T-cell (primary cell): ENCODE results near the gene NOD2. TPM values are rescaled to one million over a fixed set of nuclear protein-coding genes. Genes with fewer than 3 reads are reported as not detected.
A peak's percentile ranks its signal among the peaks of the same experiment; 100 is the strongest.

Experiments
- ATAC-seq, 4 experiments: fragments of 200-7000 bp in 3 of 4; fragments of 150-1000 bp in 1 of 4; cut with Tn5 transposase; replicated peaks in 1 of 4; 1 replicate in 3 of 4; 2 replicates in 1 of 4; pipeline ENCODE4 v1.10.0; 2021; ENCODE audit warnings: moderate library complexity in 3 of 4, mild to moderate bottlenecking in 2 of 4, moderate number of reproducible peaks in 1 of 4
- CTCF ChIA-PET, 2 donors: fragments of 300-600 bp; sonication (Branson Sonifier 250); formaldehyde crosslinking; loops; one replicate each; lab custom pipeline; 2022; ENCODE audit warnings: antibody characterized with exemption in 2 of 2; lab: Charles Lee
- POLR2A ChIA-PET, 2 donors: fragments of 300-600 bp; sonication (Branson Sonifier 250); formaldehyde crosslinking; loops; one replicate each; lab custom pipeline; 2022; ENCODE audit warnings: antibody characterized with exemption in 2 of 2; lab: Charles Lee
- DNase-seq, 35 experiments: peaks; one replicate each; pipeline versions ENCODE4 v3.0.0 to v3.0.0-alpha.2; 2013 to 2023
- H3K27ac ChIP-seq: one replicate; pipeline ENCODE4 v1.5.1; 2013; ENCODE audit warnings: low read length
- H3K27me3 ChIP-seq, 2 experiments: replicated peaks in 1 of 2; 1 replicate in 1 of 2; 2 replicates in 1 of 2; pipeline versions ENCODE4 v1.6.1 to v1.7.0; 2013; ENCODE audit warnings: low read length in 1 of 2, mixed read lengths in 1 of 2; ENCODE audit not compliant: control insufficient read depth in 2 of 2, insufficient read depth in 2 of 2; ENCODE audit errors: extremely low read depth in 1 of 2
- H3K36me3 ChIP-seq, 2 donors: 1 replicate in 1 of 2; 2 replicates in 1 of 2; pipeline versions ENCODE4 v1.6.1 to v1.7.0; 2013; ENCODE audit warnings: low read length in 1 of 2; ENCODE audit not compliant: control insufficient read depth in 2 of 2, insufficient read depth in 1 of 2; ENCODE audit errors: extremely low read depth in 1 of 2
- H3K4me1 ChIP-seq, 2 experiments: 1 replicate in 1 of 2; 2 replicates in 1 of 2; pipeline versions ENCODE4 v1.6.1 to v1.7.0; 2013; ENCODE audit warnings: low read length in 2 of 2, mixed read lengths in 1 of 2; ENCODE audit not compliant: insufficient read depth in 2 of 2, control insufficient read depth in 1 of 2; ENCODE audit errors: extremely low read depth in 1 of 2
- H3K4me3 ChIP-seq, 2 donors: 1 replicate in 1 of 2; 2 replicates in 1 of 2; pipeline versions ENCODE4 v1.5.1 to v1.7.0; 2013; ENCODE audit warnings: mild to moderate bottlenecking in 2 of 2, low read length in 1 of 2, moderate library complexity in 1 of 2; ENCODE audit not compliant: control insufficient read depth in 1 of 2; ENCODE audit errors: extremely low read depth in 1 of 2
- H3K9me3 ChIP-seq: 2 replicates; pipeline ENCODE4 v1.7.0; 2013
- H3K27ac Mint-ChIP-seq, 2 donors: one replicate each; pipeline ENCODE4 v1.8.0; 2020 to 2021; ENCODE audit warnings: mild to moderate bottlenecking in 2 of 2, mixed read lengths in 2 of 2
- H3K27me3 Mint-ChIP-seq, 2 donors: one replicate each; pipeline ENCODE4 v1.8.0; 2021 to 2022; ENCODE audit warnings: mixed read lengths in 2 of 2
- H3K36me3 Mint-ChIP-seq: one replicate; pipeline ENCODE4 v1.8.0; 2021; ENCODE audit warnings: mixed read lengths
- H3K4me1 Mint-ChIP-seq, 3 donors: one replicate each; pipeline ENCODE4 v1.8.0; 2020 to 2022; ENCODE audit warnings: mixed read lengths in 3 of 3, mild to moderate bottlenecking in 1 of 3
- H3K4me3 Mint-ChIP-seq, 3 donors: one replicate each; pipeline ENCODE4 v1.8.0; 2020 to 2022; ENCODE audit warnings: mild to moderate bottlenecking in 3 of 3, mixed read lengths in 3 of 3, moderate library complexity in 3 of 3
- H3K9me3 Mint-ChIP-seq, 3 donors: one replicate each; pipeline ENCODE4 v1.8.0; 2020 to 2022; ENCODE audit warnings: mixed read lengths in 3 of 3
- WGBS: methylation state at CpG from one replicate; pipeline ENCODE4 v1.1.5; 2013; ENCODE audit warnings: missing lambda C conversion rate; ENCODE audit not compliant: insufficient coverage; 5-methylcytosine and 5-hydroxymethylcytosine counted together
- total RNA-seq, 35 experiments: library from RNA in 6 of 35; stranded (reverse) in 6 of 35; fragments of 120-200 nt in 1 of 35; gene quantifications; one replicate each; pipeline versions ENCODE4 v1.2.1 to v1.2.4 and lab custom pipeline; 2013 to 2026

Gene NOD2
- total RNA-seq, 5 donors from 2014 or later (not counting 1 experiment from before 2014, with no cell fraction given): 2.4 to 7.6 (median 3.1) TPM

DNA sequence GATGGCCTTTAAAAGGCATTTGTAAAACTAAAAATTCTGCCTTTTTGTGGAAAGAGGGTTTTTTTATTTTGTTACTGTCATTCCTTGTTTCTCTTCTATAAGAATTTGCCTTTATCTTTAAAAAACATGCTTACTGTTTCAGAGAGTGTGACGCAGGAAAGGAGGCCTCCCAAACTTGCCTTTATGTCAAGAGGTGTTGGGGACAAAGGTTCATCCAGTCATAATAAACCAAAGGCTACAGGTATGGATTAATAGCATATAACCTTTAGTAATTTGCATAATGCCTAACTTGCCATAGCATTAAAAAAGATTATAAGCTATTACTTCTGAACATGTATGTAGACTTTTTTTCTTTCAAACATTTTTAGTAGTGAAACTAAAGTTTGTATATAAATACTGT is 82.6 kb downstream of the NOD2 start:
- H3K4me3 ChIP-seq: no peak overlapping the region
- no peaks in the 10 kb centered on the region for H3K9me3 ChIP-seq
- no peaks in the 10 kb centered on the region for H3K27me3 ChIP-seq
- peaks cover 0 to 3% (median 0%) of the 10 kb centered on the region in 3 donors for H3K9me3 Mint-ChIP-seq
- ChIA-PET POLR2A (interaction anchor here (0.5 to 1.1 kb wide), 5 partner anchors 15 to 465 kb away, joined by 3 to 8 read pairs (median 3); no protein-coding TSS in a partner anchor), CTCF (interaction anchor here (0.9 to 2.4 kb wide), 4 partner anchors 28 to 416 kb away, joined by 3 to 12 read pairs (median 4); no protein-coding TSS in a partner anchor)
- no peak overlapping the region for H3K27ac Mint-ChIP-seq
- DNase-seq (no peak), ATAC-seq (no peak)
- H3K36me3 Mint-ChIP-seq: peaks cover 66% of the 10 kb centered on the region
- peaks cover 8 to 10% of the 10 kb centered on the region in 2 experiments for H3K4me1 ChIP-seq
- H3K36me3 ChIP-seq: peaks cover 6 to 61% of the 10 kb centered on the region in 2 donors
- peaks cover 76 to 78% (median 78%) of the 10 kb centered on the region in 3 donors for H3K4me1 Mint-ChIP-seq
- no peak overlapping the region for H3K4me3 Mint-ChIP-seq
- no CpG with 5 or more reads among the region's 1 CpG for WGBS
- H3K27ac ChIP-seq: peak overlapping the region; percentile 20
- no peaks in the 10 kb centered on the region for H3K27me3 Mint-ChIP-seq

DNA sequence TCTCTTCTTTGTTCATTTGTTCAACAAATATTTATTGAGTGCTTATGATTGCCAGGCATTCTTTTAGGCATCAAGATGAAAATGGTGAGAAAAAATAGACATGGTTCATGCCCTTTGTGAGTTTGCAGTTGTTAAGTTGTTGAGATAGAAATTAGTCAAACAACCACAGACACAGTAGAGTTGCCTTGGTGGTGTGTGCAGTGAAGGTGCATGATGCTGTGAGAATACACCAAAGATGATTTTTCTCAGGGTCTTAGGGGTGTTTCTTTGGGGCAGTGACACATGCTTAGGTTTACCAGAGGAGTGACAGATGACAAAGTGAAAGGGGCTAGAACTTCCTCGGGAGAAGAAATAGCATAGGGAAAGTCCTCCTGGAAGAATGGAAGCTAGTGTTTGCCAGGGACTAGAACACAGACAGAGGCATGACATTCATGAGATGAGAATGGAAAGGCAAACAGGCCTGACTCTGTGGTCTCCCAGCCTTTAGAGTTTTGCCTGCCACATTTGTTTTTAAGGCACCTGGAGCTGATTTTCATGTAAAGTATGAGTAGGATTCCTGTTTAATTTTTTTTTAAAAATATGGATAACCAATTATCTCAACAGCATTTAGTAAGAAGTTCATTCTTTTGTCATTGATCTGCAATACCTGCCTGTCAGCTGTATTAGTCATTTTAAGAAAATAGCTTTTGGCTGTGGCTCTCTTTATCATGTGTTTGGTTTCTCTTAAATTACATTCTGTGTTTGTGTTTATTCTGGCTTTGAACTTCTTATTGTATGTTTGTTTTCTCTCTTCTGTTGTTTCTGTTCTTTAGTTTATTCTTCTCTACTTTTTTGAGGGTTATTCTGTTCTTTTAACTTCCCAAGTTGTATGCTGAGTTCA is 85.1 kb downstream of the NOD2 start:
- no peaks in the 10 kb centered on the region for H3K27me3 Mint-ChIP-seq
- CTCF ChIA-PET: interaction anchor here in 1 of 2 donors (1.0 kb wide), 1 partner anchor 28 kb away, joined by 3 read pairs; no protein-coding TSS in a partner anchor
- no peaks in the 10 kb centered on the region for H3K9me3 Mint-ChIP-seq

DNA sequence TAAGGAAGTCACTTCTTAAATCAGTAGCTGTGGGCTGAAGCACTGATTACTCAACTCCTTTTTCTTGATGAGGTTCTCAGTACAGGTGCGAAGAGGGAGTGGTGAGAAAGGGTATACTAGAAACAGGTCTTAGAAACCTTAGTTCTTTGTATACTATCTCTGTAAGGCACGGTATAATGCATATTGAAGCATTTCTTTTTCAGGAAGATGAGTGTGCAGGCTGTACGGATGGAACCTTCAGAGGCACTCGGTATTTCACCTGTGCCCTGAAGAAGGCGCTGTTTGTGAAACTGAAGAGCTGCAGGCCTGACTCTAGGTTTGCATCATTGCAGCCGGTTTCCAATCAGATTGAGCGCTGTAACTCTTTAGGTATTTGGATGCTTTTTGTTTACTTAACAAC is 87.6 kb downstream of the NOD2 start:
- H3K9me3 Mint-ChIP-seq: no peaks in the 10 kb centered on the region
- ChIA-PET CTCF (interaction anchor here (0.6 to 1.9 kb wide), 7 partner anchors 24 to 754 kb away, joined by 3 to 20 read pairs (median 3); no protein-coding TSS in a partner anchor), POLR2A (interaction anchor here in 1 of 2 donors (0.6 kb wide), 1 partner anchor 115 kb away, joined by 3 read pairs; no protein-coding TSS in a partner anchor)
- H3K9me3 ChIP-seq: no peaks in the 10 kb centered on the region
- peaks cover 65 to 72% (median 66%) of the 10 kb centered on the region in 3 donors for H3K4me1 Mint-ChIP-seq
- no peak overlapping the region for H3K4me3 ChIP-seq
- no peaks in the 10 kb centered on the region for H3K27me3 ChIP-seq
- peaks cover 66% of the 10 kb centered on the region for H3K36me3 Mint-ChIP-seq
- peak overlapping the region; percentile 86 to 95 for H3K27ac Mint-ChIP-seq
- peaks cover 2 to 10% of the 10 kb centered on the region in 2 experiments for H3K4me1 ChIP-seq
- H3K36me3 ChIP-seq: peaks cover 6 to 71% of the 10 kb centered on the region in 2 donors
- WGBS: 68% methylated on average over 4 of the region's 7 CpGs
- peak overlapping the region; percentile 26 to 54 (median 49) for H3K4me3 Mint-ChIP-seq
- ATAC-seq (peak; percentile 51 to 72 (median 64)), DNase-seq (peak in 4 of 35 experiments; percentile 5 to 46 (median 10))
- H3K27ac ChIP-seq: peak overlapping the region; percentile 29
- no peaks in the 10 kb centered on the region for H3K27me3 Mint-ChIP-seq

More for the DNA sequence above, 85.1 kb downstream of the NOD2 start:
- H3K36me3 ChIP-seq: peaks cover 6 to 68% of the 10 kb centered on the region in 2 donors
- Mint-ChIP-seq H3K4me3 (no peak overlapping the region), H3K27ac (peak overlapping the region; percentile 58 to 70), H3K4me1 (peaks cover 71 to 72% (median 72%) of the 10 kb centered on the region in 3 donors), H3K36me3 (peaks cover 61% of the 10 kb centered on the region)
- no peak overlapping the region for H3K4me3 ChIP-seq
- no peaks in the 10 kb centered on the region for H3K9me3 ChIP-seq
- ATAC-seq (no peak), DNase-seq (no peak)
- WGBS: 27% methylated on average over 1 of the region's 1 CpG
- H3K4me1 ChIP-seq: peaks cover 3 to 12% of the 10 kb centered on the region in 2 experiments
- POLR2A ChIA-PET: interaction anchor here (0.6 kb wide), 2 partner anchors 11 to 19 kb away, joined by 3 read pairs; no protein-coding TSS in a partner anchor
- H3K27ac ChIP-seq: no peak overlapping the region
- H3K27me3 ChIP-seq: no peaks in the 10 kb centered on the region

DNA sequence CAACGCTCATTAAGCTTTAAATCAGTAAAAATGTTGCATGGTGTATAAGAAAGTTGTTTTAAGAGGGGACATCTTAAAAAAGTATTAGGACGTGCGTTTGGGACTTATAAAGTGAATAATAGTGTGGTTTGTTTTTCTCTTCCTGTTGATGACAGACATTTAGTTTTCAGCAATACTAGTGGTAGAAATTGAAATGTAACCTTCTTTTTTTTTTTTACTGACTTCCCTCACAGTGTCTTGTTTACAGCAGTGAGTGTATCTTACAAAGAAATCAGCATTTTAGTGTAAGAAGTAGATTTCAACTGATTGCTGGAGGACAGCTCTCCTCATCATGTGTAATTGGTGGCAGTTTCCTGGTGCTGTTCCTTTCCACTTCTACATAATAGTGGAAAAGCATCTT is 88.1 kb downstream of the NOD2 start:
- H3K36me3 ChIP-seq: peaks cover 6 to 66% of the 10 kb centered on the region in 2 donors
- Mint-ChIP-seq H3K27me3 (no peaks in the 10 kb centered on the region), H3K4me1 (peaks cover 63 to 70% (median 65%) of the 10 kb centered on the region in 3 donors), H3K9me3 (no peaks in the 10 kb centered on the region), H3K27ac (peak overlapping the region; percentile 86 to 95), H3K36me3 (peaks cover 70% of the 10 kb centered on the region), H3K4me3 (peak overlapping the region; percentile 26 to 54 (median 49))
- peak overlapping the region; percentile 27 for H3K27ac ChIP-seq
- no peak overlapping the region for H3K4me3 ChIP-seq
- CTCF ChIA-PET: interaction anchor here (0.6 to 1.9 kb wide), 9 partner anchors 13 to 754 kb away, joined by 3 to 20 read pairs (median 3); no protein-coding TSS in a partner anchor
- DNase-seq (no peak), ATAC-seq (peak; percentile 60 to 78 (median 70))
- peaks cover 0 to 10% of the 10 kb centered on the region in 2 experiments for H3K4me1 ChIP-seq
- POLR2A ChIA-PET: interaction anchor here in 1 of 2 donors (0.6 kb wide), 1 partner anchor 115 kb away, joined by 3 read pairs; no protein-coding TSS in a partner anchor
- H3K27me3 ChIP-seq: no peaks in the 10 kb centered on the region
- H3K9me3 ChIP-seq: no peaks in the 10 kb centered on the region
- no CpG with 5 or more reads among the region's 3 CpGs for WGBS

Other genes with a start within 250 kb of the NOD2 start
- gene NKD1, start 145.2 kb upstream of the NOD2 start, total RNA-seq: 10 to 100 TPM in 3 of 5 donors, 1 to 10 TPM in 2; 5.5 to 22.2 (median 15.8) TPM
- 10 to 100 TPM; 38.8 to 85.2 (median 69.6) TPM for gene SNX20, start 12.3 kb upstream of the NOD2 start, total RNA-seq
- 100 to 1,000 TPM; 243 to 380 (median 294) TPM for gene CYLD, start 48.5 kb downstream of the NOD2 start, total RNA-seq